ENCODE results near the gene TREML2. TPM values are rescaled to one million over a fixed set of nuclear protein-coding genes. Genes with fewer than 3 reads are reported as not detected.

TREML2 gene
- polyA plus RNA-seq, 1 of the 3 experiments (the other 2 are of a cell fraction) = not detected

GRCh38 chr6:41164551-41165120 is 36.3 kb downstream of the TREML2 start (continued):
- no peak for TF ChIP-seq CTCF (IDR thresholded peaks at IDR 0.05)
- TF ChIP-seq MEF2A (IDR thresholded peaks at IDR 0.05; ENCODE audit: borderline replicate concordance, low read depth) = no peak
- no peak for TF ChIP-seq SIN3A (IDR thresholded peaks at IDR 0.05; ENCODE audit: borderline replicate concordance, low read depth, low read length)
- TF ChIP-seq CHD2 (IDR thresholded peaks at IDR 0.05; ENCODE audit: low read length, partially characterized antibody) = no peak

GRCh38 chr6:41163419-41163717 is 37.6 kb downstream of the TREML2 start:
- Histone ChIP-seq H3K27me3 (ENCODE audit: insufficient read depth) (no peaks in the 10 kb centered on the region), H3K4me2 (no peak overlapping the region), H3K79me2 (ENCODE audit: insufficient read depth) (no peaks in the 10 kb centered on the region), H4K20me1 (ENCODE audit: insufficient read depth) (no peaks in the 10 kb centered on the region), H3K9me3 (no peaks in the 10 kb centered on the region), H3K9me2 (no peaks in the 10 kb centered on the region), H3K27ac (ENCODE audit: low read depth in 2 of 2, low read length in 1 of 2) (no peak overlapping the region), H3K4me1 (ENCODE audit: control insufficient read depth in 1 of 2, insufficient read depth in 2 of 2, low read depth in 1 of 2, low read length in 1 of 2) (no peaks in the 10 kb centered on the region), H3F3A (replicated peaks; ENCODE audit: insufficient read depth) (no peaks in the 10 kb centered on the region), H3K36me3 (replicated peaks in 1 of 2; ENCODE audit: control insufficient read depth in 1 of 2, insufficient read depth in 2 of 2, low read length in 1 of 2) (no peaks in the 10 kb centered on the region), H3K9ac (no peak overlapping the region), H3K4me3 (ENCODE audit: low read depth in 2 of 2, low read length in 1 of 2) (no peak overlapping the region), H2AFZ (ENCODE audit: low read depth) (no peak overlapping the region)
- POLR2A ChIA-PET = no interaction called here
- TF ChIP-seq TCF12 (IDR thresholded peaks at IDR 0.05) (no peak), RCOR1 (IDR thresholded peaks at IDR 0.05; ENCODE audit: low read length) (no peak), RFX5 (IDR thresholded peaks at IDR 0.05; ENCODE audit: low read length) (no peak), FOXM1 (IDR thresholded peaks at IDR 0.05; ENCODE audit: low read depth) (no peak)
- 33% methylated on average over 1 of the region's 1 CpG for WGBS (ENCODE audit: low lambda C conversion rate)
- no peak for DNase-seq
- CTCF ChIA-PET = no interaction called here

GRCh38 chr6:41162687-41163418 is 38.1 kb downstream of the TREML2 start, which contains the start of gene TREM2:
Gene TREM2 (minus strand): TSS chr6:41163116. CDS start chr6:41163082, 34 bp downstream.
- POLR2A ChIA-PET = no interaction called here
- Histone ChIP-seq H2AFZ (ENCODE audit: low read depth) (no peak within 1 kb of the TSS), H3K79me2 (ENCODE audit: insufficient read depth) (no peaks in the 10 kb centered on the region), H3K27me3 (ENCODE audit: insufficient read depth) (no peaks in the 10 kb centered on the region), H3K9me2 (no peaks in the 10 kb centered on the region), H3K9me3 (no peaks in the 10 kb centered on the region), H4K20me1 (ENCODE audit: insufficient read depth) (no peaks in the 10 kb centered on the region), H3K4me3 (ENCODE audit: low read depth in 2 of 2, low read length in 1 of 2) (no peak within 1 kb of the TSS), H3F3A (replicated peaks; ENCODE audit: insufficient read depth) (no peaks in the 10 kb centered on the region), H3K4me1 (ENCODE audit: control insufficient read depth in 1 of 2, insufficient read depth in 2 of 2, low read depth in 1 of 2, low read length in 1 of 2) (no peaks in the 10 kb centered on the region), H3K36me3 (replicated peaks in 1 of 2; ENCODE audit: control insufficient read depth in 1 of 2, insufficient read depth in 2 of 2, low read length in 1 of 2) (no peaks in the 10 kb centered on the region), H3K27ac (ENCODE audit: low read depth in 2 of 2, low read length in 1 of 2) (no peak within 1 kb of the TSS), H3K9ac (no peak within 1 kb of the TSS), H3K4me2 (no peak within 1 kb of the TSS)
- CTCF ChIA-PET = no interaction called here
- no peak for DNase-seq
- TF ChIP-seq NFIC (IDR thresholded peaks at IDR 0.05; ENCODE audit: borderline replicate concordance) (no peak), TAF1 (IDR thresholded peaks at IDR 0.05; ENCODE audit: borderline replicate concordance, low read depth, low read length) (no peak), EP300 (IDR thresholded peaks at IDR 0.05; ENCODE audit: borderline replicate concordance in 1 of 2, low read depth in 1 of 2, low read length in 1 of 2) (no peak), ELF1 (IDR thresholded peaks at IDR 0.05) (no peak), USF1 (IDR thresholded peaks at IDR 0.05; ENCODE audit: borderline replicate concordance, low read depth) (no peak), TEAD4 (IDR thresholded peaks at IDR 0.05; ENCODE audit: borderline replicate concordance, insufficient read depth) (no peak), RFX5 (IDR thresholded peaks at IDR 0.05; ENCODE audit: low read length) (no peak)
- WGBS (ENCODE audit: low lambda C conversion rate) = 68% methylated on average over 5 of the region's 10 CpGs
